Transverse colon (tissue), 4 donors: ENCODE measurements around the gene FREY1. TPM values are rescaled to one million over a fixed set of nuclear protein-coding genes. Genes with fewer than 3 reads are reported as not detected.

Experiments
- DNase-seq: peaks from one replicate; pipeline ENCODE4 v3.0.0-alpha.2; 2019
- H3K27ac ChIP-seq, 4 donors: fragments of 200-600 bp; sonication (generic); 2 replicates each; pipeline ENCODE4 v1.5.1; 2016 to 2018; ENCODE audit warnings: inconsistent platforms in 4 of 4
- H3K27me3 ChIP-seq: fragments of 200-600 bp; sonication (generic); 2 replicates; pipeline ENCODE4 v1.5.1; 2017; ENCODE audit warnings: inconsistent platforms
- H3K36me3 ChIP-seq, 4 donors: fragments of 200-600 bp; sonication (generic); 2 replicates each; pipeline ENCODE4 v1.5.1; 2017 to 2019; ENCODE audit warnings: inconsistent platforms in 4 of 4
- H3K4me1 ChIP-seq, 4 donors: fragments of 200-600 bp; sonication (generic); 2 replicates each; pipeline ENCODE4 v1.5.1; 2017 to 2020; ENCODE audit warnings: inconsistent platforms in 4 of 4
- H3K4me3 ChIP-seq, 4 donors: fragments of 200-600 bp; sonication (generic); 1 replicate in 1 of 4; 2 replicates in 3 of 4; pipeline versions ENCODE4 v1.5.1 to v1.6.1; 2017 to 2019; ENCODE audit warnings: inconsistent platforms in 4 of 4
- H3K9me3 ChIP-seq, 2 donors: fragments of 200-600 bp; sonication (generic); 2 replicates each; pipeline ENCODE4 v1.5.1; 2017 to 2019; ENCODE audit warnings: inconsistent platforms in 2 of 2
- CTCF ChIP-seq, 5 experiments: fragments of 200-600 bp in 3 of 5; fragments of 450-650 bp in 2 of 5; sonication (generic) in 3 of 5; IDR thresholded peaks; 1 replicate in 2 of 5; 2 replicates in 3 of 5; pipeline ENCODE4 v1.5.1; 2016 to 2017; ENCODE audit warnings: antibody characterized with exemption in 5 of 5, inconsistent platforms in 3 of 5, mild to moderate bottlenecking in 2 of 5, moderate library complexity in 1 of 5
- EP300 ChIP-seq: sonication (generic); formaldehyde crosslinking; IDR thresholded peaks from one replicate; pipeline ENCODE4 v1.6.1; 2017; ENCODE audit warnings: antibody characterized with exemption, low read depth
- POLR2A ChIP-seq: fragments of 450-650 bp; IDR thresholded peaks from one replicate; pipeline ENCODE4 v1.6.1; 2016; ENCODE audit warnings: antibody characterized with exemption, mild to moderate bottlenecking, moderate library complexity
- POLR2AphosphoS5 ChIP-seq, 3 donors: sonication (generic); formaldehyde crosslinking; IDR thresholded peaks; one replicate each; pipeline ENCODE4 v1.6.1; 2016; ENCODE audit warnings: antibody characterized with exemption in 3 of 3
- WGBS, 2 donors: methylation state at CpG; one replicate each; pipeline ENCODE4 v1.1.5; 2018; ENCODE audit warnings: low coverage in 1 of 2; 5-methylcytosine and 5-hydroxymethylcytosine counted together
- in situ Hi-C, 4 donors: fragments of 200-750 bp; cut with MboI; loops; one replicate each; pipeline versions ENCODE4 v1.15.0 to v1.15.1; 2017; ENCODE audit warnings: low sequenced_read_pairs in 3 of 4, low pct_ligation_motif_present in 1 of 4, low pct_unique_long_range_greater_than_20kb in 1 of 4
- intact Hi-C: fragments of 100-400 bp; cut with DNase I; formaldehyde crosslinking; loops from one replicate; pipeline ENCODE4 v1.15.1; 2023; ENCODE audit warnings: low total_unique reads
- total RNA-seq, 4 donors: library from RNA; depleted of rRNA; stranded (reverse); fragments of >200 nt; gene quantifications; one replicate each; pipeline ENCODE4 v1.1.0, GENCODE V29; 2016

FREY1 gene
- total RNA-seq, 4 donors from 2014 or later = 0.82 to 2.7 TPM; not detected in 2

DNA sequence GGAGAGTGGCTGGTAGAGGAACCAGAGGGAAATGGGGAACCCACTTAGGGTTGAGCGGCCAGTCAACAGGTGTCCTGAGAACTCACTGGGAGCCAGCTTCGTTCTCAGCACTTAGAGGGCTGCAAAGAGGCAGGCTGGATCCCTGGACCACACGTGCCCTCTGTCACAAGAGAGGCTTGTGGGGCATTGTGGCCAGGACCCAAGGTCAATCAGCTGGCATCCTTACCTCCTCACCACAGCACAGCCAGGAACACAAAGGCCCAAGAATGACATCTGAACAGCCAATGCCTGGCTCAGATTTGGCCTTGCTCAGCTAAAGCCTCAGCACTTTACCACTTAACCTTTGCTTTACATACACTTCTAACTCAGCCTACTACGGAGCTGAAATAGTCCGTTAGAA, 14.2 kb downstream of the FREY1 start:
- 60 to 74% methylated on average over 2 to 5 of the region's 5 CpGs for WGBS, 2 donors
- Histone ChIP-seq H3K36me3 (no peaks in the 10 kb centered on the region), H3K4me1 (no peaks in the 10 kb centered on the region), H3K9me3 (no peaks in the 10 kb centered on the region), H3K27ac (no peak overlapping the region), H3K4me3 (no peak overlapping the region), H3K27me3 (peaks cover 20% of the 10 kb centered on the region)
- intact Hi-C loops (no loop called here), in situ Hi-C loops (no loop called here)
- no peak for DNase-seq
- no peak for TF ChIP-seq POLR2A
- TF ChIP-seq CTCF (IDR thresholded peaks at IDR 0.05) = no peak
- TF ChIP-seq EP300 = no peak
- TF ChIP-seq POLR2AphosphoS5 (IDR thresholded peaks at IDR 0.05) = no peak

DNA sequence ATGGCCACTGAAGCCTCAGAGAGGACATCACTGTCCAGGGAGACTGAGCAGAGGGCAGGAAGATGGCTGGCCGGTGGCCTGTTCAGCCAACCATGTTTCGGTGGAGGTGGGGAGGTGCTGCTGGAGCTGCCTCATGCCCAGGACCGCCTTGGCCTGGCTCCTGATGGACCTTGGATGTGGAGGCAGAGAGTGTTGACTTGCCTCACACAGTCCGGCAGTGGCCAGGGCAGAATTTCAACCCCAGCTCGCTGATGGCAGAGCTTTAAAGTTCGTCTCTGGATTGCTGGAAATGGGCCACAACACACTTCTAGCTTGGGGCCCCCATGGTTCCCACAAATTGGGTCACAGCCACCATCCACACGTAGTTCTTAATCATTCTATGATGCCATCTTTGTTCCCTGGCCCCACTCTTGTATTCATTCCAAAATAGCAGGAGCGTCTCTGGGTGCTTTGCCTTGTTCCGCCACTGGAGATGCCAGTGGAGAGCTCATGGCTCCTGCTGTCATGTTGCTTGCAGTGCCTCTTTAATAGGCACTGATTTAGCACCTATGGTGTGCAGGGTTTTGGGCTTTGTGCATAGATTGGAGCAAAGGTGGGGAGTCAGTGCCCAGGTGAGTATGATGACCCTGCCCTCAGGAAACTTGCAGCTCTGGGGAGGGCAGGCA, 16.1 kb downstream of the FREY1 start:
- no peak overlapping the region for H3K4me3 ChIP-seq
- in situ Hi-C loops (no loop called here), intact Hi-C loops (no loop called here)
- TF ChIP-seq CTCF (IDR thresholded peaks at IDR 0.05) (no peak), EP300 (no peak), POLR2AphosphoS5 (IDR thresholded peaks at IDR 0.05) (no peak), POLR2A (no peak)
- no peaks in the 10 kb centered on the region for H3K9me3 ChIP-seq
- peaks cover 0 to 2% (median 1%) of the 10 kb centered on the region in 4 donors for H3K4me1 ChIP-seq
- peaks cover 4% of the 10 kb centered on the region for H3K27me3 ChIP-seq
- H3K36me3 ChIP-seq = no peaks in the 10 kb centered on the region
- WGBS, 2 donors = 84% methylated on average over 9 of the region's 9 CpGs; no CpG with 5 or more reads in 1 of the 2 donors
- no peak for DNase-seq
- no peak overlapping the region for H3K27ac ChIP-seq

DNA sequence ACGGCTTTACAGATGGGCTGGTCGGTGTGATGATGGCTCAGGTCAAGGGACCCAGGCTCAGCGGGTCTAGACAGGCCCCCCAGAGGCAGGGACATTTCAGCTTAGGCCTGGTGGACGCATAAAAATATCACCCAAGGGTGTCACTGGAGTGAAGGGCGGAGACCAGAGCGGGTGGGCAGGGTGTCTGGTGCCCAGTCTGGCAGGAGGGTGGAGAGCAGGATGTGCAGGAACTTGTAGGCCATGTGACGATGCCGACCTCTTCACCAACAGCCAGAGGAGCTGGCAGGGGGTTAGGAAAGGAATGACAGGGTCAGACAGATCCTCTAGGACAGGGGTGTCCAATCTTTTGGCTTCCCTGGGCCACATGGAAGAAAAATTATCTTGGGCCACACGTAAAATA, 17.1 kb downstream of the FREY1 start:
- intact Hi-C loops (no loop called here), in situ Hi-C loops (no loop called here)
- 72 to 90% methylated on average over 3 to 9 of the region's 9 CpGs for WGBS, 2 donors
- TF ChIP-seq POLR2A = no peak
- TF ChIP-seq EP300 = no peak
- TF ChIP-seq POLR2AphosphoS5 (IDR thresholded peaks at IDR 0.05) = no peak
- TF ChIP-seq CTCF (IDR thresholded peaks at IDR 0.05) = no peak
- Histone ChIP-seq H3K36me3 (no peaks in the 10 kb centered on the region), H3K27ac (no peak overlapping the region), H3K4me1 (peaks cover 0 to 10% (median 5%) of the 10 kb centered on the region in 4 donors), H3K27me3 (no peaks in the 10 kb centered on the region), H3K9me3 (no peaks in the 10 kb centered on the region), H3K4me3 (no peak overlapping the region)
- DNase-seq = no peak

DNA sequence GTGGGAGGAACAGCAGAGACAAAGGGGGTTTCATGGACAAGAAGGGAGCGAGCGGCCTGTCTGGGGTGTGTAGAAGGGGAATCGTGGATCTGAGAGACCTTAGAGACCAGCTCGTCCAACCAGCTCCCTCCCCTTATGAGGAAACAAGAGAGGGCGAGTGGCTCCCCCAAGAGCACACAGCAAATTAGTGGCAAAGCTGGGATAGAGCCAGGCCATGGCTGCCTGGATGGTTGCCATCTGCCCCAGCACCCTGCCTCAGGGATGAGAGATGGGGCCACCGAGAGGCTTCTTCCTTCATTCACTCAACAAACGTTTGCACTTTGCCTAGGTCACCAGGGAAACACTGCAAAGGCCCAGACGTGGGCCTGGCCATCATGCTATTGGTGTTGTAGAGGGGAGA, 17.5 kb downstream of the FREY1 start:
- in situ Hi-C loops = no loop called here
- DNase-seq = no peak
- Histone ChIP-seq H3K27me3 (no peaks in the 10 kb centered on the region), H3K9me3 (no peaks in the 10 kb centered on the region), H3K36me3 (no peaks in the 10 kb centered on the region), H3K4me1 (peaks cover 0 to 11% (median 5%) of the 10 kb centered on the region in 4 donors), H3K4me3 (no peak overlapping the region), H3K27ac (no peak overlapping the region)
- TF ChIP-seq POLR2AphosphoS5 (IDR thresholded peaks at IDR 0.05) (no peak), EP300 (no peak), CTCF (IDR thresholded peaks at IDR 0.05) (no peak), POLR2A (no peak)
- intact Hi-C loops = no loop called here
- WGBS, 2 donors = 85 to 90% methylated on average over 5 to 8 of the region's 8 CpGs
